GM18502 (cell line): ENCODE results near the gene DPT.
"Not testable (repeated sequence)": the region's sequence is repeated elsewhere in the genome, so short reads cannot be mapped to it uniquely, and the experiment has no call there.

Experiments used
- ATAC-seq: cut with Tn5 transposase; IDR thresholded peaks from one replicate; pipeline ENCODE4 v1.9.1; 2021; ENCODE audit warnings: mild to moderate bottlenecking; ENCODE audit not compliant: unreplicated experiment, poor library complexity

DPT gene

DNA sequence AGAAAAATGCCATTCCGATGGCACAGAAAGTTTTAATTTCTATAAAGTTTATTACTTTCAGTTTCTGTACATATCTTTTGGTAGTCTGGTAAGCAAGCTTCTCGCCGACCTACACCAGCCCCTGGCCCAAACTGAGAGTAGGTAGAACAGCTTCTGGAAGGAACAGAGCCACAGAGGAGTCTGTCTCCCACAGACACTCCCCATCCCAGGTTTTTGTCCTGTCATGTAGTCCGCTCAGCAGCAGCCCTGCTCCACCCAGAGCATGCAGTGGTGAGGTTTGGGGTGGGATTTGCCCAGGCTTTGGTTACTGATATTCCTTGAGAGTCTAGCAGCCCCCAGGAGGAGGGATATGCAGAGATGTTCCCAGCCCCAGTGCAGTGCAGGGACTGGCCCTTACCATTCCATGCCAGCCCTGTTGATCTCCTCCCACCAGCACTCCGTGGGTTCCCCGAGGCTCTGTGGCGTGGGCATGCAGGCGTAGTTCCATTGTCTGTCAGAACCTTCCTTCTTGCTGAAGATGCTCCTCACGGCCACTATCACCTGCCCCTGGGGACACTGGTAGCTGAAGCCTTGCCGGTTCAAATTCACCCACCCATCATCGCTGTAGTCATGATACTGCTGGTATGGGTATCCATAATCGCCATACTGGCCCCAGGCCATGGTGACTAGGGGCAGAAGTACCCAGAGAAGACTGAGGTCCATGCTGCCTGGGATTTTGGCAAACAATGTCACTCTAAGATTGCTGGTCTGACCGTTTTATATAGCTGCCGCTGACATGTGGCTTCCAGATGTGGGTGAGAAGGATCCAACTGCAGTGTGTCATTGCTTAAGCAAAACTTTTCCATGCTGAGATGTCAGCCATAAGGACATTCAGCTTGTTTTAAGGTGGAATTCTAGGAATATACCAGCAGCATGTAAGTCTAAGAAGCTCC lies at the start of gene DPT:
Gene DPT, minus strand, starts transcription at position 734 of the 932 bp plus-strand sequence. Its CDS starts 32 bp downstream, at position 702.
- no peak for ATAC-seq

GRCh38 chr1:168775366-168775765 lies 46.4 kb upstream of the DPT start:
- ATAC-seq, result no peak

GRCh38 chr1:168774241-168774640 lies 45.2 kb upstream of the DPT start:
- no peak for ATAC-seq

GRCh38 chr1:168772428-168773060 lies 43.5 kb upstream of the DPT start:
- ATAC-seq, result no peak

DNA sequence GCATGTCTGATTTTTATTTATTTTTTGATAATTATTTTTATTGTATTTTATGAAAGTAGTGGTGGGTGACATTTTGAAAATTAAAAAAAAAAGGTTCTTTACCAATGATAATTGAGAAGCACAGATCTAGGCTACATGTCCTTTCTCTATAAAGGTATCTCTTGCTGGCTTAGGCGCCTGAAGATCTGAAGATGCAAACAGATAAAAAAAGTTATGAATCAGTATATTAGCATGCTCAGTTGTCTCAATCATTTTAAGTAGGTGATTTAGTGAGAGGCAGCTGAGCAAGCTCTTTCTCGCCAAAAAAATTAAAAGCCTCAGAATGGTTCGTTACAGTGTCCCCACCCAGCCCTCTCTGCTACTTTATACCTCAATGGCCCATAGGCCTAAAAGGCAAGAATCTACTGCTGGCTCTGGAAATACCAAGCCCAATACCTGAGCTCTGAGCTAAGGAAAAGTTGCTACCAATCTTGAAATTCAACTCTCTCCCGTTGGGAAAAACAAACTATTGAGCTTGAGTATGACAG lies 42.2 kb upstream of the DPT start:
- no peak for ATAC-seq

GRCh38 chr1:168769893-168770292 lies 40.9 kb upstream of the DPT start:
- not testable (repeated sequence) for ATAC-seq

DNA sequence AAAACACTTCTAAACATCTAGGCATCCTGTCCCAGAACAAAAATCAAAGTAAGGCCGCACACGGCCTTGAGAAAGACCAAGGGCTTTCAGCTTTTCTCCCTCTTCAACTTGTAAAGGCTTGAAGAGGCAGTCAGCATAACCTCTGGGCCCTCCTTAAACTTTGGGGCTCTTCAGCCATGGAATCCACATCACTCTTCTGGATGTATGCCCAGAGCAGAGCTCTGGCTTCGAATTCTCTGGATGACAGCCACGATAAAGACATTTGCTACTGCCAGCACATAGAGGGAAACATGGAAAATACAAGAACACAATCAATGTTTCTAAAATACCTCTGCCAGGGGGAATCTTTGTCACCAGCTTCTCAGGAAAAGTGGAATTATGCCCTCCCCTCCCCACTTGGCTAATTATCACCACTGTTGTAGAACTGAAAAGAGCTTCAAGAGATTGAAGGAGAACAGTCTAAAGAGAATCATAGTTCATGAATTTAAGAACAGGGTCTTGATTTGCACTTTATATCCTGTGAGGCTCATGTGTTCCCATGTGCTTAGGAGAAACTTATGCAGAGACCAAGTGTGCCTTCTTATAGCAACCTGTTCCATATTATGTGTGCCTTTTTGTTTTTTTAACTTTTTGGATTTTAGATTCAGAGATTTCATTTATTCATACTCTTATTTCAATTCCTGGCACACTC lies 39.0 kb upstream of the DPT start:
- ATAC-seq, result no peak

GRCh38 chr1:168766568-168766967 lies 37.6 kb upstream of the DPT start:
- no peak for ATAC-seq

DNA sequence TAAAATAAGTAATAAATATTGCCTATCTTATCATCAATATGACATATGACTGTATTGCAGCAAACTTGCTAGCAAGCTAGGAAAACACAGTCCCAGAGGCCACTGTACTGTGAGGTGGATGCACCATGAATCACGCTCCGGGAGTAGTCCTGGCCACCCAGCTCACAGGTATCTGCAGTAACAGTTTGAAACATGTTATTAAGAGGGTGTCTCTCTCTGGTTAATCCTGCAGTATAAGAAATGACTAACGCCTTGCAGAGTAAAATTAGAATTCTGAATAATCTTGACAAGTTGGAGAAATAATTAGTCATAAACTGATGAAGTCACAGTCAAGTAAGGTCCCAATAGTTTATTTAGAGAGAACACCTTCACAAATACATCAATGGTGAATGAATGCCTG lies 34.0 kb upstream of the DPT start:
- no peak for ATAC-seq

DNA sequence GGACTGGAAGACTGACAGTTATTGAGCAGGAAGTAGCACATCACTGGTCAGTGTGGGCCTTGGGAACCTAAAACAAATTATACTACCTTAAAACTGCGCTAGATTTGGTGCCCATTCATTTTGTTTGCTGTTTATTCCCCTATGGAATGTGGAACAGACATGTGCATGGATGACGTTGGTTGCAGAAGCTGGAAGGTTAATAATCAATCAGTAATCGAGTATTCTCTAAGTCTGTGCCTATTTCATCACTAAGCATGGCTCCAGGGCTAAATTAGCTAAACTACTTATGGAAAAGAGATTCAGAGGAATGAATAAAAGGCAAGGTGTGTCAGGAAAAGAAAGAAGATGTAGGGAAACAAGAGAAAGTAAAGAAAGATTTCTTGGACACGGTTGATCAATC lies 33.5 kb upstream of the DPT start:
- ATAC-seq, result no peak

DNA sequence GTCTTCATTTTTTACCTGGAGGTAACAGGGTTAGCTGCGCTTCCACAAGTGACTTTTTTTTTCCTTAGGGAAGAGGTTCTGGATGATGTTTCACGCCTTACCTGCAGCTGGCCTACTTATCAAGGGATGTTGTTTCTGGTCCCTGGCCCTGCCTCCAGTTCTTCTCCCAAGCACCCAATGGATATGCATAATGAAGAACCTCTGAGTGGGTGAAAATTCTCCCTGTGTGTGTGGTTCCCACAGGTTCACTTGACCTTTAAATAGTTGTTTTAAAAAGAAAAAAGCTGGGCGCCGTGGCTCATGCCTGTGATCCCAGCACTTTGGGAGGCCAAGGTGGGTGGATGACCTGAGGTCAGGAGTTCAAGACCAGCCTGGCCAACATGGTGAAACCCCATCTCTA lies 31.8 kb upstream of the DPT start:
- ATAC-seq, result no peak

- no peak for ATAC-seq
Measured at GRCh38 chr1:168760241-168760640, 31.2 kb upstream of the DPT start.

GRCh38 chr1:168759077-168759476 lies 30.1 kb upstream of the DPT start:
- no peak for ATAC-seq

DNA sequence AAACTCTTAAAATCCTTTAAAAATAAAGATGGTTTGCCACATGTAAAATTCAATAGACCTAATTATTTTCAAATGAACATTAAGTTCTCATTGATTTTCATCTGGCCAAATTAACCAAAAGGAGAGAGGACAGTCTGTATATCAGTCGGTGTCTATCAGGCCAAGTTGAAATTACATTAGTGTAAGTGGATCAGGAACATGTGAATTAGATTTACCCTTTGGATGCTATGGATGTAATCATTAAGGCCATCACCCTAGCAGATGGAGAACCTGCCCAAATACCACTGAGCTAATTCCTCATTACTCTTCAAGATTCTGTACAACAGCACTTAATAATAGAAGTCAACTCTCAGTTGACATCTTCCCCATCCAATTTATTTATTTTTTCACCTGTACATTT lies 29.5 kb upstream of the DPT start:
- no peak for ATAC-seq

DNA sequence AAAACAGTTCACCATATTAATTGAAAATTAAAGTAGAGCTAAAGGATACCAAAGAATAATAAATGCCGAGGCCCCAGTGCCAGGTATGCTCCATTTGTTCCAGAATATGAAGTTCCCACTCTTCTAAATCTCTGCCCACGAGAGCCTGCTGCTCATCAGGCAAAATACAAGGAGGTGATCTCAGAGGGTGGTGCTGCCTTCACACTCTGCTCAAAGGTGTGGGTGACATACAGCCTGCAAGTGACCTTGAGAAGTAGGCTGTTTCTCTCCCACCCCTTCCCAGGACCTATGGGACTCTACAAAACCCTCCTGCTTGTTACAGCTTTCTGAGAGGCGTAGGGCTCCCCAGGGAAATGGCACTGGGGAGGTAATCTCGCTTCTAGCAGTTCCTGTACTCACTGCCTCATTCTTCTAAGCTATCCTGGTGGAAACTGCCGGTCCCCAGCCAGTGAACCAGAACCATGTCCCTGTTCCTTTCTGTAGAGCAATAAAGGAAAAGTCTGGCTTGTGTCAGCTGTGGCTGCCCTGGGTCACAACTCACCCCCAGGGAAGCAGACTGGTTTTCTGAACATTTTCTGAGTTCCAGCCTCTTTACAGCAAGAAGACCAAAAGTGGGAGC lies 26.9 kb upstream of the DPT start:
- no peak for ATAC-seq

GRCh38 chr1:168752171-168752832 lies 23.3 kb upstream of the DPT start:
- no peak for ATAC-seq

GRCh38 chr1:168751195-168751650 lies 22.2 kb upstream of the DPT start:
- no peak for ATAC-seq

GRCh38 chr1:168742994-168743650 lies 14.1 kb upstream of the DPT start:
- ATAC-seq, result no peak

DNA sequence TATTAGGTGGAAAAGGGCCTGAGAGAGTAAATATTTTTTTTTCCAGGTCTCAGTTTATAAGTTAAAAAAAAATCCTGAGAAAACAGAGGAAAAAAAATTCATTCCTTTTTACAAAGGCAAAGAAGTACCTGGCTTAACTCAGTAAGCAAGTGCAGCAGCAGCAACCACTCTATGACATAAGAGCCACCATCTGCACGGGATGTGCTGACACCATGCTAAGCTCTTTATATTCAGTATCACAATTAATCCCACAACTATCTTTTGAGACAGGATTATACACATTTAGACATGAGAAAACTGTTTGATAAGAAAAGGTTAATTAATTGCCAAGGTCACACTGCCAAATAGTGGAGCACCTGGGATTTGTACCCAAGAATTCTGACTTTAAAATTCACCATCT lies 13.4 kb upstream of the DPT start:
- ATAC-seq, result no peak
